ENCODE data around the gene TAF11L7. TPM values are rescaled to one million over a fixed set of nuclear protein-coding genes. Genes with fewer than 3 reads are reported as not detected.
A peak's percentile ranks its signal among the peaks of the same experiment; 100 is the strongest.
"Not testable (repeated sequence)": the region's sequence is repeated elsewhere in the genome, so short reads cannot be mapped to it uniquely, and the experiment has no call there.

The TAF11L7 gene
- total RNA-seq, 1 donor from 2014 or later, result not detected

GRCh38 chr5:17614872-17615605 is 29.5 kb upstream of the TAF11L7 start:
- no peak overlapping the region for H3K27ac Mint-ChIP-seq (ENCODE audit: unreplicated experiment)

GRCh38 chr5:17610092-17610491 is 24.5 kb upstream of the TAF11L7 start, which contains the start of gene TAF11L12:
Gene TAF11L12 (plus strand): TSS chr5:17610392.
- H3K4me1 Mint-ChIP-seq; DNase-seq (ENCODE audit: low read depth, low spot score); H3K36me3 Mint-ChIP-seq (ENCODE audit: low read depth); H3K27me3 Mint-ChIP-seq (ENCODE audit: low read depth); H3K4me3 Mint-ChIP-seq; H3K9me3 Mint-ChIP-seq: not testable (repeated sequence)
- H3K27ac Mint-ChIP-seq (ENCODE audit: unreplicated experiment), result peak within 1 kb of the TSS; percentile 62

More at GRCh38 chr5:17614872-17615605, 29.5 kb upstream of the TAF11L7 start:
- DNase-seq (ENCODE audit: low read depth, low spot score), result no peak
- TF ChIP-seq CTCF (conservative IDR thresholded peaks at IDR 0.05), result no peak
- Mint-ChIP-seq H3K4me3 (no peak overlapping the region), H3K27me3 (ENCODE audit: low read depth) (no peaks in the 10 kb centered on the region), H3K36me3 (ENCODE audit: low read depth) (no peaks in the 10 kb centered on the region), H3K9me3 (peaks cover 8% of the 10 kb centered on the region), H3K4me1 (no peaks in the 10 kb centered on the region)

GRCh38 chr5:17607461-17607860 is 21.9 kb upstream of the TAF11L7 start:
- not testable (repeated sequence) for H3K36me3 Mint-ChIP-seq (ENCODE audit: low read depth); H3K27ac Mint-ChIP-seq (ENCODE audit: unreplicated experiment); H3K9me3 Mint-ChIP-seq; H3K27me3 Mint-ChIP-seq (ENCODE audit: low read depth); H3K4me1 Mint-ChIP-seq; DNase-seq (ENCODE audit: low read depth, low spot score); H3K4me3 Mint-ChIP-seq

- no peak for DNase-seq (ENCODE audit: low read depth, low spot score)
- Mint-ChIP-seq H3K9me3 (no peaks in the 10 kb centered on the region), H3K4me3 (no peak overlapping the region)
Measured at GRCh38 chr5:17604951-17605350, 19.4 kb upstream of the TAF11L7 start.

GRCh38 chr5:17603880-17604279 is 18.3 kb upstream of the TAF11L7 start, which contains the start of gene TAF11L11:
Gene TAF11L11 (plus strand): TSS chr5:17604183.
- not testable (repeated sequence) for H3K4me1 Mint-ChIP-seq; H3K4me3 Mint-ChIP-seq; H3K9me3 Mint-ChIP-seq; H3K27ac Mint-ChIP-seq (ENCODE audit: unreplicated experiment); H3K36me3 Mint-ChIP-seq (ENCODE audit: low read depth); H3K27me3 Mint-ChIP-seq (ENCODE audit: low read depth); DNase-seq (ENCODE audit: low read depth, low spot score)

More at GRCh38 chr5:17604951-17605350, 19.4 kb upstream of the TAF11L7 start:
- Mint-ChIP-seq H3K27ac (ENCODE audit: unreplicated experiment) (no peak overlapping the region), H3K4me1 (no peaks in the 10 kb centered on the region), H3K27me3 (ENCODE audit: low read depth) (no peaks in the 10 kb centered on the region), H3K36me3 (ENCODE audit: low read depth) (no peaks in the 10 kb centered on the region)
- no peak for TF ChIP-seq CTCF (conservative IDR thresholded peaks at IDR 0.05)

GRCh38 chr5:17597728-17598127 is 12.2 kb upstream of the TAF11L7 start, which contains the start of gene TAF11L10:
Gene TAF11L10 (minus strand): TSS chr5:17597828.
- H3K27ac Mint-ChIP-seq (ENCODE audit: unreplicated experiment); H3K4me1 Mint-ChIP-seq; H3K27me3 Mint-ChIP-seq (ENCODE audit: low read depth); DNase-seq (ENCODE audit: low read depth, low spot score); H3K4me3 Mint-ChIP-seq; H3K9me3 Mint-ChIP-seq; H3K36me3 Mint-ChIP-seq (ENCODE audit: low read depth): not testable (repeated sequence)

- not testable (repeated sequence) for H3K4me3 Mint-ChIP-seq; H3K9me3 Mint-ChIP-seq; H3K4me1 Mint-ChIP-seq; H3K27ac Mint-ChIP-seq (ENCODE audit: unreplicated experiment); H3K27me3 Mint-ChIP-seq (ENCODE audit: low read depth); H3K36me3 Mint-ChIP-seq (ENCODE audit: low read depth)
- peak; percentile 5 for DNase-seq (ENCODE audit: low read depth, low spot score)
Measured at GRCh38 chr5:17594255-17594654, 8.7 kb upstream of the TAF11L7 start, which contains the start of gene TAF11L9. Gene TAF11L9 (minus strand): TSS chr5:17594394.

- H3K9me3 Mint-ChIP-seq; DNase-seq (ENCODE audit: low read depth, low spot score); H3K4me1 Mint-ChIP-seq; H3K27me3 Mint-ChIP-seq (ENCODE audit: low read depth); H3K4me3 Mint-ChIP-seq; H3K27ac Mint-ChIP-seq (ENCODE audit: unreplicated experiment); H3K36me3 Mint-ChIP-seq (ENCODE audit: low read depth): not testable (repeated sequence)
Measured at GRCh38 chr5:17590860-17591259, 5.3 kb upstream of the TAF11L7 start, which contains the start of gene TAF11L8. Gene TAF11L8 (minus strand): TSS chr5:17590960.

Other genes with a start within 250 kb of the TAF11L7 start
- not detected in 2 replicates for gene TAF11L2, start 87.5 kb downstream of the TAF11L7 start, total RNA-seq
- gene TAF11L3, start 67.4 kb downstream of the TAF11L7 start, total RNA-seq, result not detected in 2 replicates
- not detected in 2 replicates for gene TAF11L4, start 64.0 kb downstream of the TAF11L7 start, total RNA-seq
- gene TAF11L5, start 60.5 kb downstream of the TAF11L7 start, total RNA-seq, result not detected in 2 replicates
- not detected in 2 replicates for gene TAF11L6, start 57.1 kb downstream of the TAF11L7 start, total RNA-seq
- gene TAF11L8, start 5.2 kb upstream of the TAF11L7 start, total RNA-seq, result not detected in 2 replicates
- gene TAF11L9, start 8.6 kb upstream of the TAF11L7 start, total RNA-seq, result not detected in 2 replicates
- not detected in 2 replicates for gene TAF11L10, start 12.1 kb upstream of the TAF11L7 start, total RNA-seq
- gene TAF11L11, start 18.4 kb upstream of the TAF11L7 start, total RNA-seq, result not detected in 2 replicates
- gene TAF11L12, start 24.6 kb upstream of the TAF11L7 start, total RNA-seq, result not detected in 2 replicates
- gene TAF11L13, start 46.3 kb upstream of the TAF11L7 start, total RNA-seq, result not detected in 2 replicates
- not detected in 2 replicates for gene TAF11L14, start 48.7 kb upstream of the TAF11L7 start, total RNA-seq

All from neural crest cell (in vitro differentiated cells).